Measurements from ENCODE around the gene IZUMO1.
"Not testable (repeated sequence)": the region's sequence is repeated elsewhere in the genome, so short reads cannot be mapped to it uniquely, and the experiment has no call there.

IZUMO1 gene

GRCh38 chr19:48746738-48747575, at the start of gene IZUMO1:
Gene IZUMO1, minus strand, starts transcription at chr19:48746909. Its CDS starts 1,050 bp downstream, at chr19:48745859.
- Histone ChIP-seq H3K27ac (peak within 1 kb of the TSS in 18 of 21 experiments; percentile 42 to 81 (median 74)), H3K4me3 (peak within 1 kb of the TSS in 5 of 7 experiments; percentile 10 to 25 (median 17))

- Histone ChIP-seq H3K27ac (peak overlapping the region in 16 of 21 experiments; percentile 2 to 83 (median 73)), H3K4me3 (peak overlapping the region in 2 of 7 experiments; percentile 31 to 45)
Measured at GRCh38 chr19:48795685-48796070, 49.0 kb upstream of the IZUMO1 start.

- Histone ChIP-seq H3K27ac (peak overlapping the region in 20 of 21 experiments; percentile 9 to 85 (median 68)), H3K4me3 (peak overlapping the region; percentile 31 to 49 (median 42))
Measured at GRCh38 chr19:48795055-48795684, 48.5 kb upstream of the IZUMO1 start.

GRCh38 chr19:48794291-48794690, 47.6 kb upstream of the IZUMO1 start:
- Histone ChIP-seq H3K27ac (peak overlapping the region in 6 of 21 experiments; percentile 54 to 85 (median 74)), H3K4me3 (no peak overlapping the region)

- no peak overlapping the region for H3K27ac ChIP-seq
- H3K4me3 ChIP-seq: no peak overlapping the region
Measured at GRCh38 chr19:48793271-48793670, 46.6 kb upstream of the IZUMO1 start.

GRCh38 chr19:48787331-48787730, 40.6 kb upstream of the IZUMO1 start:
- H3K27ac ChIP-seq, H3K4me3 ChIP-seq: not testable (repeated sequence)

GRCh38 chr19:48786422-48786821, 39.7 kb upstream of the IZUMO1 start:
- H3K27ac ChIP-seq, H3K4me3 ChIP-seq: not testable (repeated sequence)

GRCh38 chr19:48784527-48784926, 37.8 kb upstream of the IZUMO1 start:
- Histone ChIP-seq H3K27ac (no peak overlapping the region), H3K4me3 (no peak overlapping the region)

- Histone ChIP-seq H3K27ac (peak overlapping the region in 12 of 21 experiments; percentile 8 to 76 (median 45)), H3K4me3 (no peak overlapping the region)
Measured at GRCh38 chr19:48780631-48781391, 34.1 kb upstream of the IZUMO1 start.

GRCh38 chr19:48779636-48780035, 32.9 kb upstream of the IZUMO1 start:
- H3K27ac ChIP-seq: no peak overlapping the region

GRCh38 chr19:48777720-48778119, 31.0 kb upstream of the IZUMO1 start:
- Histone ChIP-seq H3K27ac (no peak overlapping the region), H3K4me3 (no peak overlapping the region)

More at GRCh38 chr19:48779636-48780035, 32.9 kb upstream of the IZUMO1 start:
- H3K4me3 ChIP-seq: no peak overlapping the region

- H3K4me3 ChIP-seq: no peak overlapping the region
- no peak overlapping the region for H3K27ac ChIP-seq
Measured at GRCh38 chr19:48777139-48777538, 30.4 kb upstream of the IZUMO1 start.

GRCh38 chr19:48772503-48772953, 25.8 kb upstream of the IZUMO1 start:
- no peak overlapping the region for H3K4me3 ChIP-seq
- H3K27ac ChIP-seq: no peak overlapping the region

GRCh38 chr19:48770734-48771472, 24.2 kb upstream of the IZUMO1 start:
- Histone ChIP-seq H3K27ac (peak overlapping the region in 13 of 21 experiments; percentile 11 to 70 (median 42)), H3K4me3 (no peak overlapping the region)

- no peak overlapping the region for H3K4me3 ChIP-seq
- peak overlapping the region in 10 of 21 experiments; percentile 11 to 70 (median 41) for H3K27ac ChIP-seq
Measured at GRCh38 chr19:48770266-48770665, 23.6 kb upstream of the IZUMO1 start.

- no peak overlapping the region for H3K4me3 ChIP-seq
- peak overlapping the region in 1 of 21 experiments; percentile 40 for H3K27ac ChIP-seq
Measured at GRCh38 chr19:48768994-48769713, 22.4 kb upstream of the IZUMO1 start.

- not testable (repeated sequence) for H3K4me3 ChIP-seq, H3K27ac ChIP-seq
Measured at GRCh38 chr19:48768171-48768753, 21.6 kb upstream of the IZUMO1 start.

- not testable (repeated sequence) for H3K27ac ChIP-seq, H3K4me3 ChIP-seq
Measured at GRCh38 chr19:48765816-48766215, 19.1 kb upstream of the IZUMO1 start.
